HepG2 (cell line): ENCODE results near the gene CHP1. TPM values are rescaled to one million over a fixed set of nuclear protein-coding genes. Genes with fewer than 3 reads are reported as not detected.

Experiments
- ATAC-seq: fragments of 200-7000 bp; cut with Tn5 transposase; 3 replicates; pipeline ENCODE4 v1.9.1; 2020; ENCODE audit warnings: mild to moderate bottlenecking, moderate library complexity
- BruUV-seq: library from RNA; stranded (reverse); fragments of 400-500 nt; replicated peaks from 2 replicates; lab custom pipeline; 2021; lab: Mats Ljungman, UMichigan
- CTCF ChIA-PET: fragments of 300-600 bp; formaldehyde crosslinking; extraction: SDS; loops from one replicate; lab custom pipeline; 2021; ENCODE audit warnings: low total read pairs, inconsistent platforms, low intra/inter-chr PET ratio; lab: Yijun Ruan, JAX
- POLR2A ChIA-PET: fragments of 350-600 bp; sonication (Branson Sonifier 250); formaldehyde crosslinking; loops from one replicate; lab custom pipeline; 2020; ENCODE audit warnings: antibody characterized with exemption, inconsistent platforms; lab: Yijun Ruan, JAX
- DNase-seq: peaks from one replicate; pipeline ENCODE4 v3.0.0-alpha.2; 2015; ENCODE audit warnings: low spot score
- FAIRE-seq: peaks from 3 replicates; lab custom pipeline; 2011; peaks lifted over from hg19 to GRCh38; lab: Jason Lieb, UNC
- H2AFZ ChIP-seq: one replicate; pipeline ENCODE4 v1.6.1; 2011; ENCODE audit warnings: low read length, inconsistent platforms
- H3K27ac ChIP-seq: fragments of 300-600 bp; 3 replicates; pipeline ENCODE4 v1.8.0; 2011; ENCODE audit warnings: mixed run types, mild to moderate bottlenecking, mixed read lengths, low read length, inconsistent platforms; ENCODE audit not compliant: insufficient read depth; ENCODE audit errors: extremely low read length
- H3K27me3 ChIP-seq, 2 experiments: fragments of 200-600 bp in 1 of 2; 2 replicates in 1 of 2; 3 replicates in 1 of 2; pipeline versions ENCODE4 v1.6.0 to v1.8.0; 2011; ENCODE audit warnings: low read length in 2 of 2, mild to moderate bottlenecking in 2 of 2, moderate library complexity in 2 of 2, inconsistent platforms in 1 of 2; ENCODE audit not compliant: insufficient read depth in 2 of 2, control insufficient read depth in 1 of 2
- H3K36me3 ChIP-seq, 2 experiments: fragments of 200-600 bp in 1 of 2; replicated peaks in 1 of 2; 2 replicates in 1 of 2; 3 replicates in 1 of 2; pipeline versions ENCODE4 v1.5.1 to v1.8.0; 2011; ENCODE audit warnings: low read length in 2 of 2, inconsistent platforms in 1 of 2; ENCODE audit not compliant: insufficient read depth in 2 of 2, control insufficient read depth in 1 of 2
- H3K4me1 ChIP-seq: 2 replicates; pipeline ENCODE4 v1.5.1; 2012; ENCODE audit warnings: low read length, inconsistent platforms; ENCODE audit not compliant: insufficient read depth
- H3K4me2 ChIP-seq: 2 replicates; pipeline ENCODE4 v1.6.0; 2011; ENCODE audit warnings: low read depth, low read length, inconsistent platforms
- H3K4me3 ChIP-seq, 3 experiments: fragments of 200-600 bp in 1 of 3; sonication (generic), shearing (Covaris generic) in 1 of 3; replicated peaks in 1 of 3; 2 replicates each; pipeline ENCODE4 v1.5.1; 2011 to 2016; ENCODE audit warnings: low read length in 3 of 3, inconsistent platforms in 2 of 3, low read depth in 2 of 3, mild to moderate bottlenecking in 2 of 3, control low read depth in 1 of 3, mixed read lengths in 1 of 3; ENCODE audit not compliant: insufficient read depth in 1 of 3
- H3K79me2 ChIP-seq: one replicate; pipeline ENCODE4 v1.6.1; 2011; ENCODE audit warnings: low read length, inconsistent platforms; ENCODE audit not compliant: insufficient read depth
- H3K9ac ChIP-seq: 2 replicates; pipeline ENCODE4 v1.6.0; 2011; ENCODE audit warnings: mild to moderate bottlenecking, low read depth, low read length, inconsistent platforms; ENCODE audit not compliant: insufficient read depth
- H3K9me3 ChIP-seq: 2 replicates; pipeline ENCODE4 v1.5.1; 2012; ENCODE audit warnings: mild to moderate bottlenecking, low read length
- H4K20me1 ChIP-seq: 2 replicates; pipeline ENCODE4 v1.6.0; 2011; ENCODE audit warnings: inconsistent platforms, mild to moderate bottlenecking, low read length, moderate library complexity; ENCODE audit not compliant: insufficient read depth
- BCLAF1 ChIP-seq: fragments of 450-650 bp; IDR thresholded peaks from 2 replicates; pipeline ENCODE4 v1.6.1; 2017; ENCODE audit warnings: mild to moderate bottlenecking
- CCAR2 ChIP-seq: fragments of 200-400 bp; formaldehyde crosslinking; optimal IDR thresholded peaks from 2 replicates; pipeline ENCODE3; 2018; ENCODE audit warnings: low read depth, mild to moderate bottlenecking, low read length, moderate library complexity
- ERF ChIP-seq: IDR thresholded peaks from 2 replicates; pipeline ENCODE4 v1.6.1; 2018; ENCODE audit warnings: missing biosample characterization, missing genetic modification reagents
- PAWR ChIP-seq: sonication (generic); formaldehyde crosslinking; IDR thresholded peaks from 2 replicates; pipeline ENCODE4 v1.4.0; 2020; ENCODE audit warnings: missing genetic modification reagents, mild to moderate bottlenecking, borderline replicate concordance
- RBAK ChIP-seq: sonication (generic); formaldehyde crosslinking; IDR thresholded peaks from 2 replicates; pipeline ENCODE4 v1.5.1; 2020; ENCODE audit warnings: mild to moderate bottlenecking, missing genetic modification reagents
- TBX2 ChIP-seq: sonication (generic); formaldehyde crosslinking; IDR thresholded peaks from 2 replicates; pipeline ENCODE4 v1.5.0; 2020; ENCODE audit warnings: missing genetic modification reagents, mild to moderate bottlenecking, borderline replicate concordance
- ZBTB7A ChIP-seq: sonication (generic); formaldehyde crosslinking; IDR thresholded peaks from 2 replicates; pipeline ENCODE4 v1.8.0; 2022; ENCODE audit warnings: mild to moderate bottlenecking, missing genetic modification reagents
- ZFP37 ChIP-seq: sonication (generic); formaldehyde crosslinking; IDR thresholded peaks from 2 replicates; pipeline ENCODE4 v1.4.0; 2020; ENCODE audit warnings: missing genetic modification reagents, borderline replicate concordance
- ZMAT5 ChIP-seq: sonication (generic); formaldehyde crosslinking; IDR thresholded peaks from 2 replicates; pipeline ENCODE4 v1.5.0; 2020; ENCODE audit warnings: mild to moderate bottlenecking, low read depth, missing genetic modification reagents, borderline replicate concordance
- ZNF326 ChIP-seq: sonication (generic); formaldehyde crosslinking; IDR thresholded peaks from 2 replicates; pipeline ENCODE4 v1.4.0; 2020; ENCODE audit warnings: missing genetic modification reagents, borderline replicate concordance
- ZNF639 ChIP-seq: conservative IDR thresholded peaks from 2 replicates; pipeline ENCODE4 v1.6.1; 2018; ENCODE audit warnings: missing genetic modification reagents
- ZNF709 ChIP-seq: sonication (generic); formaldehyde crosslinking; IDR thresholded peaks from 2 replicates; pipeline ENCODE4 v1.5.0; 2020; ENCODE audit warnings: mild to moderate bottlenecking, missing genetic modification reagents
- WGBS: methylation state at CpG from one replicate; pipeline ENCODE4 v1.1.6; 2017; ENCODE audit warnings: low lambda C conversion rate; 5-methylcytosine and 5-hydroxymethylcytosine counted together
- in situ Hi-C: cut with HindIII; loops from 2 replicates; pipeline ENCODE4 v1.10.0; 2017; ENCODE audit warnings: low pct_unique_long_range_greater_than_20kb; ENCODE audit not compliant: extremely low pct_ligation_motif_present
- intact Hi-C: fragments of 100-400 bp; cut with micrococcal nuclease; formaldehyde crosslinking; loops from one replicate; pipeline ENCODE4 v1.10.0; 2022; ENCODE audit not compliant: unreplicated experiment
- polyA plus RNA-seq, 8 experiments: library from polyadenylated mRNA; depleted of rRNA in 3 of 8; stranded (reverse) in 7 of 8; unstranded in 1 of 8; fragments of >200 nt; fragmentation: Illumina TruSeq in 4 of 8; extraction: Trizol in 4 of 8; gene quantifications; 2 replicates each; pipeline versions ENCODE4 v1.2.1 to v1.2.3, GENCODE V29; 2011 to 2016; ENCODE audit warnings: low read depth in 4 of 8, missing spikeins in 1 of 8, mixed read lengths in 1 of 8; ENCODE audit not compliant: insufficient read depth in 1 of 8
- total RNA-seq, 5 experiments: library from RNA; depleted of rRNA; stranded (reverse); fragments of >200 nt; fragmentation: Illumina TruSeq; extraction: Trizol; gene quantifications; 2 replicates each; pipeline ENCODE4 v1.2.3, GENCODE V29; 2016; ENCODE audit warnings: low read depth in 1 of 5

The CHP1 gene
- total and polyA plus RNA-seq, 2 of the 13 experiments (the other 11 are each of a cell fraction or from before 2014, with no cell fraction given): 49.6 to 76.4 TPM

- DNase-seq: no peak
- intact Hi-C loops (loop anchor here (10.0 kb wide), 1 partner anchor 157 kb away; no protein-coding TSS in a partner anchor), in situ Hi-C loops (loop anchor here (5.0 kb wide), 1 partner anchor 280 kb away; no protein-coding TSS in a partner anchor)
- Histone ChIP-seq H3K4me3 (no peak overlapping the region), H3K4me2 (no peak overlapping the region), H2AFZ (no peak overlapping the region), H3K36me3 (no peaks in the 10 kb centered on the region), H3K4me1 (no peaks in the 10 kb centered on the region), H3K9me3 (no peaks in the 10 kb centered on the region), H3K27ac (no peak overlapping the region), H3K79me2 (no peaks in the 10 kb centered on the region), H3K9ac (no peak overlapping the region), H3K27me3 (peaks cover 0 to 1% of the 10 kb centered on the region in 2 experiments; a peak in 1 of 5 replicates), H4K20me1 (no peaks in the 10 kb centered on the region)
- TF ChIP-seq ERF (no peak), ZNF709 (CRISPR knock-in tag) (no peak), PAWR (no peak), ZBTB7A (CRISPR knock-in tag) (no peak), ZFP37 (no peak), ZNF326 (no peak)
- BruUV-seq: no TSS peak
- CTCF ChIA-PET: interaction anchor here (1.3 kb wide), 1 partner anchor 278 kb away, joined by 3 read pairs; no protein-coding TSS in a partner anchor
- no peak for ATAC-seq
- POLR2A ChIA-PET: no interaction called here
- no peak for FAIRE-seq
- WGBS: 22% methylated on average over 3 of the region's 4 CpGs
Measured at GRCh38 chr15:41182266-41182665, 48.8 kb upstream of the CHP1 start.

- BruUV-seq: no TSS peak
- ChIA-PET POLR2A (no interaction called here), CTCF (interaction anchor here (1.3 to 1.6 kb wide), 2 partner anchors 277 to 279 kb away, joined by 3 read pairs; no protein-coding TSS in a partner anchor)
- Histone ChIP-seq H3K4me1 (no peaks in the 10 kb centered on the region), H3K4me2 (no peak overlapping the region), H3K36me3 (no peaks in the 10 kb centered on the region), H3K4me3 (no peak overlapping the region), H3K27ac (no peak overlapping the region), H3K9me3 (no peaks in the 10 kb centered on the region), H3K79me2 (no peaks in the 10 kb centered on the region), H4K20me1 (no peaks in the 10 kb centered on the region), H2AFZ (no peak overlapping the region), H3K9ac (no peak overlapping the region), H3K27me3 (peaks cover 0 to 1% of the 10 kb centered on the region in 2 experiments; a peak in 1 of 5 replicates)
- DNase-seq (no peak), FAIRE-seq (no peak), ATAC-seq (no peak)
- WGBS: 27% methylated on average over 2 of the region's 2 CpGs
- intact Hi-C loops: loop anchor here (10.0 kb wide), 1 partner anchor 159 kb away; no protein-coding TSS in a partner anchor
- in situ Hi-C loops: loop anchor here (5.0 kb wide), 1 partner anchor 281 kb away; no protein-coding TSS in a partner anchor
- no peak for TF ChIP-seq BCLAF1
- no peak for TF ChIP-seq RBAK (CRISPR knock-in tag)
- TF ChIP-seq CCAR2: no peak
- TF ChIP-seq TBX2: no peak
- no peak for TF ChIP-seq ZNF639 (CRISPR knock-in tag)
- TF ChIP-seq ZMAT5: no peak
Measured at GRCh38 chr15:41183581-41183980, 47.5 kb upstream of the CHP1 start.
